DOHH2 (cell line): ENCODE data around the gene ZNF30.
"Not testable (repeated sequence)": the region's sequence is repeated elsewhere in the genome, so short reads cannot be mapped to it uniquely, and the experiment has no call there.

Source experiments
- H3F3A ChIP-seq: fragments of 200-600 bp; sonication (generic), shearing (Covaris generic); 2 replicates; pipeline ENCODE4 v1.6.0; 2016; ENCODE audit warnings: antibody characterized with exemption, mild to moderate bottlenecking; ENCODE audit not compliant: control insufficient read depth, insufficient read depth
- H3K27ac ChIP-seq: fragments of 200-600 bp; sonication (generic); 2 replicates; pipeline ENCODE4 v1.5.1; 2014; ENCODE audit warnings: low read depth, mild to moderate bottlenecking, low read length, moderate library complexity
- H3K27me3 ChIP-seq: fragments of 200-600 bp; sonication (generic); 2 replicates; pipeline ENCODE4 v1.6.1; 2014; ENCODE audit warnings: mild to moderate bottlenecking, low read length, mixed read lengths; ENCODE audit not compliant: control insufficient read depth
- H3K36me3 ChIP-seq: fragments of 200-600 bp; sonication (generic); 2 replicates; pipeline ENCODE4 v1.6.1; 2014; ENCODE audit warnings: mild to moderate bottlenecking, low read length, moderate library complexity, mixed read lengths; ENCODE audit not compliant: control insufficient read depth
- H3K4me1 ChIP-seq: fragments of 200-600 bp; sonication (generic); 2 replicates; pipeline ENCODE4 v1.6.1; 2014; ENCODE audit warnings: mild to moderate bottlenecking, low read length, mixed read lengths; ENCODE audit not compliant: control insufficient read depth
- H3K4me2 ChIP-seq: fragments of 200-600 bp; sonication (generic); 2 replicates; pipeline ENCODE4 v1.6.0; 2014; ENCODE audit warnings: mild to moderate bottlenecking, low read length, moderate library complexity
- H3K4me3 ChIP-seq: fragments of 200-600 bp; sonication (generic); 2 replicates; pipeline ENCODE4 v1.5.1; 2014; ENCODE audit warnings: mild to moderate bottlenecking, low read length, mixed read lengths
- H3K79me2 ChIP-seq: fragments of 200-600 bp; sonication (generic); 2 replicates; pipeline ENCODE4 v1.6.1; 2014; ENCODE audit warnings: mild to moderate bottlenecking, low read length, mixed read lengths; ENCODE audit not compliant: control insufficient read depth
- H3K9me2 ChIP-seq: fragments of 200-600 bp; sonication (generic); replicated peaks from 2 replicates; pipeline ENCODE4 v1.6.1; 2014; ENCODE audit warnings: mild to moderate bottlenecking, low read length, mixed read lengths; ENCODE audit not compliant: control insufficient read depth
- H3K9me3 ChIP-seq: fragments of 200-600 bp; sonication (generic); 2 replicates; pipeline ENCODE4 v1.6.1; 2014; ENCODE audit warnings: antibody characterized with exemption, low read length, mixed read lengths; ENCODE audit not compliant: control insufficient read depth, insufficient read depth
- H4K20me1 ChIP-seq: fragments of 200-600 bp; sonication (generic); 2 replicates; pipeline ENCODE4 v1.6.0; 2014; ENCODE audit warnings: low read depth, mild to moderate bottlenecking, antibody characterized with exemption, low read length, moderate library complexity; ENCODE audit not compliant: control insufficient read depth, insufficient read depth
- EZH2phosphoT487 ChIP-seq: fragments of 200-600 bp; sonication (generic); IDR thresholded peaks from 2 replicates; pipeline ENCODE4 v1.6.1; 2017; ENCODE audit warnings: borderline replicate concordance, mild to moderate bottlenecking, antibody characterized with exemption, low read length, moderate library complexity, mixed read lengths
- TF ChIP-seq, protein P1 (sequence below): fragments of 200-600 bp; sonication (generic); IDR thresholded peaks from one replicate; pipeline ENCODE4 v1.5.1; 2014; ENCODE audit warnings: antibody characterized with exemption, mild to moderate bottlenecking, low read depth, low read length; ENCODE audit not compliant: poor library complexity, severe bottlenecking

ZNF30 gene

DNA sequence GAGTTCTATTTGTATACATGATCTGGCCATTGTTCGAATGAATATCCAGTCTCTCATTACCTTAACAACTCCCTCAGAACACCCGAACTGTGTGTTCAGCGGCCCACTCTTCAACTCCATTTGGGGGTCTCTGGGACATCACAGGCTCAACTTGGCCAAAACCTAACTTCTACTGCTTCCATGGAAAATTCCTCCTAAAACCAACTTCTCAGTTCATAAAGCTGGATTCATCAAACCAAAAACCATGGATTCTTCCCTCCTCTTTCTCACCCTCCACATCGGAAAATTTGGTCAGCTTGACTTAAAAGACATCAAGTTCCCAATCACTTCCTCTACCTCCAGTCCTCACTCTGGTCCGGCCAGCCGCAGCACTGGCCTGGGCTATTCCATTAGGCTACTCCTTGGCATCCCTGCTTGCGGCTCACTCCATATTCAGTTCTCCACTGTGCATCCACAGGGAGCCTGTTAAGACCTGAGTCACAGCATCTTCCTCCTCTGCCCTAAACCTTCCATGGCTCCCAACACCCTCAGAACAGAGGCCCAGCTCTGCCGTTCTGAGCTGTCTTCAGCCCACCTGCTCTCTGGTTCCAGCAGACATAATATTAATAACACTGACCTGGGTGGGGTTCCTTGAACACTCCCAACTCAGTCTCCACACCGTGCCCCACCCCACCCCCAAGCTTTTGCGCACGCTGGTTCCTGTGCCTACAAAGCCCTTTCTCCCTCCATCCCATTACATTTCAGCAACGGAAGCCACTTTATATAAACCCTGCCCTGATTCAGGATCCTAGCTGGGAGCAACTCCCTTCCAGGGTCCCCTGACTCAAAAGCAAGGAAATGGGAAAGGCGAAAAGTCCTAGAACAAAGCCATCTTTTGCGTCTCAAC lies 36.2 kb downstream of the ZNF30 start:
- Histone ChIP-seq H3K4me2 (peak overlapping the region; percentile 99), H3K4me1 (peaks cover 19% of the 10 kb centered on the region), H4K20me1 (no peaks in the 10 kb centered on the region), H3K4me3 (peak overlapping the region; percentile 92), H3K36me3 (peaks cover 36% of the 10 kb centered on the region), H3F3A (peaks cover 2% of the 10 kb centered on the region; the same call in 1 of the 2 replicates), H3K27ac (peak overlapping the region; percentile 51), H3K79me2 (peaks cover 28% of the 10 kb centered on the region), H3K9me2 (no peaks in the 10 kb centered on the region), H3K27me3 (no peaks in the 10 kb centered on the region), H3K9me3 (peaks cover 44% of the 10 kb centered on the region)
- TF ChIP-seq, protein P1, sequence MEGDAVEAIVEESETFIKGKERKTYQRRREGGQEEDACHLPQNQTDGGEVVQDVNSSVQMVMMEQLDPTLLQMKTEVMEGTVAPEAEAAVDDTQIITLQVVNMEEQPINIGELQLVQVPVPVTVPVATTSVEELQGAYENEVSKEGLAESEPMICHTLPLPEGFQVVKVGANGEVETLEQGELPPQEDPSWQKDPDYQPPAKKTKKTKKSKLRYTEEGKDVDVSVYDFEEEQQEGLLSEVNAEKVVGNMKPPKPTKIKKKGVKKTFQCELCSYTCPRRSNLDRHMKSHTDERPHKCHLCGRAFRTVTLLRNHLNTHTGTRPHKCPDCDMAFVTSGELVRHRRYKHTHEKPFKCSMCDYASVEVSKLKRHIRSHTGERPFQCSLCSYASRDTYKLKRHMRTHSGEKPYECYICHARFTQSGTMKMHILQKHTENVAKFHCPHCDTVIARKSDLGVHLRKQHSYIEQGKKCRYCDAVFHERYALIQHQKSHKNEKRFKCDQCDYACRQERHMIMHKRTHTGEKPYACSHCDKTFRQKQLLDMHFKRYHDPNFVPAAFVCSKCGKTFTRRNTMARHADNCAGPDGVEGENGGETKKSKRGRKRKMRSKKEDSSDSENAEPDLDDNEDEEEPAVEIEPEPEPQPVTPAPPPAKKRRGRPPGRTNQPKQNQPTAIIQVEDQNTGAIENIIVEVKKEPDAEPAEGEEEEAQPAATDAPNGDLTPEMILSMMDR = no peak
- TF ChIP-seq EZH2phosphoT487 = no peak

DNA sequence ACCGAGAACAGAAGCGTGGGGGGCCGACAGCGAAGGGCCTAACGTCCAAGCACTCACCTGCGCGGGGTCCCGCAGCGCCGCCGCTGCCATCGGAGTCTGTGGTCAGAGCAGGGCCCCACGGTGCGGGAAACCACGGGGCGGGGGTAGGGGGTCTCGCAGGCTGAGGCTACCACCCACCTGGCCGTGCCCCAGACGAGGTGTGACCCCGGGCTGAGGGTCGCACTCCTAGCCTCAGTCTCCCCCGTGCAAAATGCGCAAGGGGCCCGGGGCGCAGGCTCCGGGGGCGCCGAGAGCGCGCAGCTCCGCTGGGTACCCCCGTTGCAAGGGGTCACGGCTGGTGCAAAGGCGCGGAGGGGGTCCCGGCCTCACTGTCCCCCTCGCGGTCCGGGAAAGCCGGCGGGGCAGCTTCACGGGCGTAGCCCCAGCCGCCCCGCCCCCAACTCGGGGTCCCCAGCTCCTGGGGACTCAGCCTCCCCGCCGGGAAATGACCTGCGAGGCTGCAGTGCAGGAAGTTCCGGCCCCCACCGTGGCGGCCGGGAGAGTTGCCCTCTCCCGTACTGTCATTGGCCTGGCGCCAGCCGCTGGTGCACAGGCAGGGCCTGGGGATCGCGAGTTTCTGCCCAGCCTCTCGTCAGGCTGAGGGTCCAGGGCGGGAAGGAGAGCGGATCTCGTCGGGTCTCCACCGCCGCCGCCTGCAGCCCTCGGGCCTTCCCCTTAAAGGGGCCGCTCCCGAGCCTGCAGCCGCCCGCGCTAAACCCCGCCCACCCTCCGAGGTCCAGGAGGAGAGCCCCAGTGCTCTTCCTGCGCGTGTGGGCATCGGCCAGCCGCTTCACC lies 37.1 kb downstream of the ZNF30 start, which contains the start of gene ZNF792:
Gene ZNF792, minus strand, starts transcription at position 657 of the 834 bp plus-strand sequence. Its CDS starts 567 bp downstream, at position 90.
- H3K4me3 ChIP-seq = peak within 1 kb of the TSS; percentile 92
- H3K4me2 ChIP-seq = peak within 1 kb of the TSS; percentile 99
- H3K36me3 ChIP-seq = peaks cover 28% of the 10 kb centered on the region
- no peak within 1 kb of the TSS for H3K27ac ChIP-seq
- TF ChIP-seq EZH2phosphoT487 = no peak
- TF ChIP-seq, protein P1 = no peak
- no peaks in the 10 kb centered on the region for H3K9me2 ChIP-seq
- no peaks in the 10 kb centered on the region for H3K27me3 ChIP-seq
- peaks cover 28% of the 10 kb centered on the region for H3K79me2 ChIP-seq
- H3K9me3 ChIP-seq = peaks cover 43% of the 10 kb centered on the region
- H3K4me1 ChIP-seq = peaks cover 19% of the 10 kb centered on the region
- no peaks in the 10 kb centered on the region for H4K20me1 ChIP-seq
- H3F3A ChIP-seq = peaks cover 2% of the 10 kb centered on the region; the same call in 1 of the 2 replicates

DNA sequence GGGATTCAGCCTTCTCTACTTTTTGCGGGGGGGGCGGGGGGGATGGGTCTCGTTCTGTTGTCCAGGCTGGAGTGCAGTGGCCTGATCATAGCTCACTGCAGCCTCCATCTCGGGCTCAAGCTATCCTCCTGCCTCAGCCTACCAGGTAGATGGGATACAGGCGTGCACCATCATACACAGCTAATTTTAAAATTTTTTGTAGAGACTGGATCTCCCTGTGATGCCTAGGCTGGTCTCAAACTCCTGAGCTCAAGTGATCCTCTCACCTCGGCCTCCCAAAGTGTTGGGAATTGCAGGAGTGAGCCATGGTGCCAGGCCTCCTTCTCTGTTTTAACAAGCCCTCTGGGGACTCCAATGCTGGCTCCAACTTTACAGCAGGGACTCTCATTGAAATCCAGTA lies 37.9 kb downstream of the ZNF30 start:
- Histone ChIP-seq H3K4me3 (peak overlapping the region; percentile 92), H4K20me1 (no peaks in the 10 kb centered on the region), H3K27ac (no peak overlapping the region), H3K36me3 (peaks cover 20% of the 10 kb centered on the region), H3F3A (peaks cover 2% of the 10 kb centered on the region; the same call in 1 of the 2 replicates), H3K4me1 (peaks cover 19% of the 10 kb centered on the region), H3K79me2 (peaks cover 28% of the 10 kb centered on the region), H3K9me2 (no peaks in the 10 kb centered on the region), H3K4me2 (peak overlapping the region; percentile 99), H3K9me3 (peaks cover 36% of the 10 kb centered on the region), H3K27me3 (no peaks in the 10 kb centered on the region)
- TF ChIP-seq, protein P1 = no peak
- TF ChIP-seq EZH2phosphoT487 = no peak

DNA sequence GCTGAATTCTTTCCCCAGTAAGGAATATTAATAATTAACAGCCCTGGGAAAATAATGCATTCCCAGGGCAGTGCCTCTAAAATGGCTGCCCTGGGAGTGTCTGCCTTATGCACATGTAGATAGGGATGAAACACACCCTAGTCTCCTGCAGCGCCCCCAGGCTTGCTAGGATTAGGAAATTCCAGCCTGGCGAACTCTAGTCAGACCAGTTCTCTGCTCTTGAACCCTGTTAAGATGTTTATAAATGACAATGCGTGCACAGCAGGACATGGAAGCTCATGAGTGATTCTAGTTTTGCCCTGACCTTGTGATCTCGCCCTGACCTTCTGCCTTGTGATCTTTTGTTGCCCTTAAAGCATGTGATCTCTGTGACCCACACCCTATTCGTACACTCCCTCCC lies 38.8 kb downstream of the ZNF30 start:
- H3K4me1 ChIP-seq = peaks cover 19% of the 10 kb centered on the region
- H3K9me2 ChIP-seq, H3F3A ChIP-seq, H3K27ac ChIP-seq, H3K4me3 ChIP-seq, H4K20me1 ChIP-seq, H3K27me3 ChIP-seq, H3K4me2 ChIP-seq: not testable (repeated sequence)
- H3K79me2 ChIP-seq = peaks cover 28% of the 10 kb centered on the region
- peaks cover 31% of the 10 kb centered on the region for H3K9me3 ChIP-seq
- peaks cover 10% of the 10 kb centered on the region for H3K36me3 ChIP-seq
